ENCODE measurements around the gene DPRX. TPM values are rescaled to one million over a fixed set of nuclear protein-coding genes. Genes with fewer than 3 reads are reported as not detected.

Gene DPRX
- total and polyA plus RNA-seq, 2 of the 13 experiments (the other 11 are each of a cell fraction or from before 2014, with no cell fraction given), result not detected

- TF ChIP-seq EEA1 (CRISPR knock-in tag; IDR thresholded peaks at IDR 0.05; ENCODE audit: borderline replicate concordance) (no peak), ZNF7 (CRISPR knock-in tag; IDR thresholded peaks at IDR 0.05) (no peak), ZNF138 (CRISPR knock-in tag; IDR thresholded peaks at IDR 0.05; ENCODE audit: low read depth) (no peak), TRAFD1 (CRISPR knock-in tag; IDR thresholded peaks at IDR 0.05; ENCODE audit: borderline replicate concordance) (no peak)
Observed at GRCh38 chr19:53662209-53662608, 30.4 kb downstream of the DPRX start (continued).

GRCh38 chr19:53664152-53664551 lies 32.4 kb downstream of the DPRX start:
- ATAC-seq (no peak), FAIRE-seq (no peak), DNase-seq (ENCODE audit: low spot score) (no peak)
- TF ChIP-seq ZNF121 (CRISPR knock-in tag; IDR thresholded peaks at IDR 0.05) (peak; percentile 73), ZNF670 (CRISPR knock-in tag; IDR thresholded peaks at IDR 0.05; ENCODE audit: borderline replicate concordance) (no peak)
- Histone ChIP-seq H3K9me3 (ENCODE audit: low read length) (no peaks in the 10 kb centered on the region), H3K4me3 (replicated peaks in 1 of 3; ENCODE audit: insufficient read depth in 1 of 3, low read depth in 2 of 3, low read length in 3 of 3) (no peak overlapping the region), H3K27ac (ENCODE audit: extremely low read length, insufficient read depth, low read length) (no peak overlapping the region), H3K36me3 (replicated peaks in 1 of 2; ENCODE audit: control insufficient read depth in 1 of 2, insufficient read depth in 2 of 2, low read length in 2 of 2) (no peaks in the 10 kb centered on the region), H3K79me2 (ENCODE audit: insufficient read depth, low read length) (no peaks in the 10 kb centered on the region), H2AFZ (ENCODE audit: low read length) (no peak overlapping the region), H3K27me3 (ENCODE audit: control insufficient read depth in 1 of 2, insufficient read depth in 2 of 2, low read length in 2 of 2) (no peaks in the 10 kb centered on the region), H3K4me2 (ENCODE audit: low read depth, low read length) (no peak overlapping the region), H4K20me1 (ENCODE audit: insufficient read depth, low read length) (no peaks in the 10 kb centered on the region), H3K9ac (ENCODE audit: insufficient read depth, low read depth, low read length) (no peak overlapping the region), H3K4me1 (ENCODE audit: insufficient read depth, low read length) (peaks cover 35% of the 10 kb centered on the region)
- POLR2A ChIA-PET, result no interaction called here
- BruUV-seq (replicated peaks), result no TSS peak
- WGBS (ENCODE audit: low lambda C conversion rate), result 87% methylated on average over 12 of the region's 12 CpGs
- in situ Hi-C loops (cut with HindIII; ENCODE audit: extremely low pct_ligation_motif_present, low pct_unique_long_range_greater_than_20kb) (no loop called here), intact Hi-C loops (cut with micrococcal nuclease; ENCODE audit: unreplicated experiment) (no loop called here)
- CTCF ChIA-PET (ENCODE audit: low intra/inter-chr PET ratio, low total read pairs), result no interaction called here
